ENCODE measurements around the gene MPP4. TPM values are rescaled to one million over a fixed set of nuclear protein-coding genes. Genes with fewer than 3 reads are reported as not detected.

Gene MPP4
- total and polyA plus RNA-seq, 2 donors (not counting 1 experiment from before 2014, with no cell fraction given) = 0.50 to 4.4 TPM

- H3K9me3 ChIP-seq (ENCODE audit: control insufficient read depth, insufficient read depth, low read depth, low read length) = no peaks in the 10 kb centered on the region
- H3K36me3 ChIP-seq (ENCODE audit: control insufficient read depth, insufficient read depth, low read length) = peaks cover 2% of the 10 kb centered on the region
- no peak overlapping the region for H3K9ac ChIP-seq (ENCODE audit: insufficient read depth, low read length)
- no peak overlapping the region for H3K27ac ChIP-seq (ENCODE audit: insufficient read depth, low read length)
- H3K4me1 ChIP-seq (ENCODE audit: control insufficient read depth, extremely low read depth, insufficient read depth, low read length) = no peaks in the 10 kb centered on the region
- H2AFZ ChIP-seq (ENCODE audit: low read length) = no peak overlapping the region
- TF ChIP-seq EZH2 (IDR thresholded peaks at IDR 0.05; ENCODE audit: low read length, missing control alignments) (no peak), CTCF (conservative IDR thresholded peaks at IDR 0.05 in 1 of 2, IDR thresholded peaks at IDR 0.05 in 1 of 2; ENCODE audit: low read depth in 1 of 2, low read length in 2 of 2) (no peak)
- DNase-seq (ENCODE audit: low read depth in 2 of 2) = no peak
- H4K20me1 ChIP-seq (ENCODE audit: control insufficient read depth, extremely low read depth, insufficient read depth, low read length) = no peaks in the 10 kb centered on the region
- no peaks in the 10 kb centered on the region for H3K27me3 ChIP-seq (ENCODE audit: control insufficient read depth, insufficient read depth, low read length)
- H3K4me2 ChIP-seq (ENCODE audit: extremely low read depth, insufficient read depth, low read length) = no peak overlapping the region
- H3K79me2 ChIP-seq (ENCODE audit: control insufficient read depth, insufficient read depth, low read length) = no peaks in the 10 kb centered on the region
- H3K4me3 ChIP-seq (replicated peaks in 1 of 4; ENCODE audit: control extremely low read depth in 1 of 4, insufficient read depth in 1 of 4, low read depth in 3 of 4, low read length in 4 of 4) = no peak overlapping the region
Observed at GRCh38 chr2:201709049-201709448, 10.6 kb upstream of the MPP4 start.

GRCh38 chr2:201707753-201708152 lies 9.3 kb upstream of the MPP4 start:
- peak; percentile 44 to 53 for TF ChIP-seq CTCF (conservative IDR thresholded peaks at IDR 0.05 in 1 of 2, IDR thresholded peaks at IDR 0.05 in 1 of 2; ENCODE audit: low read depth in 1 of 2, low read length in 2 of 2)
- no peak for TF ChIP-seq EZH2 (IDR thresholded peaks at IDR 0.05; ENCODE audit: low read length, missing control alignments)
- DNase-seq (ENCODE audit: low read depth in 2 of 2) = peak; percentile 51 to 62
- Histone ChIP-seq H3K79me2 (ENCODE audit: control insufficient read depth, insufficient read depth, low read length) (no peaks in the 10 kb centered on the region), H4K20me1 (ENCODE audit: control insufficient read depth, extremely low read depth, insufficient read depth, low read length) (no peaks in the 10 kb centered on the region), H3K4me2 (ENCODE audit: extremely low read depth, insufficient read depth, low read length) (no peak overlapping the region), H3K27me3 (ENCODE audit: control insufficient read depth, insufficient read depth, low read length) (no peaks in the 10 kb centered on the region), H3K9me3 (ENCODE audit: control insufficient read depth, insufficient read depth, low read depth, low read length) (no peaks in the 10 kb centered on the region), H2AFZ (ENCODE audit: low read length) (no peak overlapping the region), H3K27ac (ENCODE audit: insufficient read depth, low read length) (no peak overlapping the region), H3K4me1 (ENCODE audit: control insufficient read depth, extremely low read depth, insufficient read depth, low read length) (no peaks in the 10 kb centered on the region), H3K9ac (ENCODE audit: insufficient read depth, low read length) (no peak overlapping the region), H3K4me3 (replicated peaks in 1 of 4; ENCODE audit: control extremely low read depth in 1 of 4, insufficient read depth in 1 of 4, low read depth in 3 of 4, low read length in 4 of 4) (no peak overlapping the region), H3K36me3 (ENCODE audit: control insufficient read depth, insufficient read depth, low read length) (peaks cover 2% of the 10 kb centered on the region)

GRCh38 chr2:201707142-201707541 lies 8.7 kb upstream of the MPP4 start:
- TF ChIP-seq EZH2 (IDR thresholded peaks at IDR 0.05; ENCODE audit: low read length, missing control alignments) = no peak
- TF ChIP-seq CTCF (conservative IDR thresholded peaks at IDR 0.05 in 1 of 2, IDR thresholded peaks at IDR 0.05 in 1 of 2; ENCODE audit: low read depth in 1 of 2, low read length in 2 of 2) = no peak
- no peak for DNase-seq (ENCODE audit: low read depth in 2 of 2)
- H3K36me3 ChIP-seq (ENCODE audit: control insufficient read depth, insufficient read depth, low read length) = peaks cover 2% of the 10 kb centered on the region
- no peak overlapping the region for H3K4me3 ChIP-seq (replicated peaks in 1 of 4; ENCODE audit: control extremely low read depth in 1 of 4, insufficient read depth in 1 of 4, low read depth in 3 of 4, low read length in 4 of 4)
- no peaks in the 10 kb centered on the region for H4K20me1 ChIP-seq (ENCODE audit: control insufficient read depth, extremely low read depth, insufficient read depth, low read length)
- no peak overlapping the region for H3K9ac ChIP-seq (ENCODE audit: insufficient read depth, low read length)
- no peak overlapping the region for H3K27ac ChIP-seq (ENCODE audit: insufficient read depth, low read length)
- no peaks in the 10 kb centered on the region for H3K79me2 ChIP-seq (ENCODE audit: control insufficient read depth, insufficient read depth, low read length)
- no peaks in the 10 kb centered on the region for H3K27me3 ChIP-seq (ENCODE audit: control insufficient read depth, insufficient read depth, low read length)
- H3K4me1 ChIP-seq (ENCODE audit: control insufficient read depth, extremely low read depth, insufficient read depth, low read length) = no peaks in the 10 kb centered on the region
- no peak overlapping the region for H3K4me2 ChIP-seq (ENCODE audit: extremely low read depth, insufficient read depth, low read length)
- H2AFZ ChIP-seq (ENCODE audit: low read length) = no peak overlapping the region
- H3K9me3 ChIP-seq (ENCODE audit: control insufficient read depth, insufficient read depth, low read depth, low read length) = no peaks in the 10 kb centered on the region

Measured in fibroblast of lung (primary cell).